Measurements from ENCODE around the gene RYR1.

DNA sequence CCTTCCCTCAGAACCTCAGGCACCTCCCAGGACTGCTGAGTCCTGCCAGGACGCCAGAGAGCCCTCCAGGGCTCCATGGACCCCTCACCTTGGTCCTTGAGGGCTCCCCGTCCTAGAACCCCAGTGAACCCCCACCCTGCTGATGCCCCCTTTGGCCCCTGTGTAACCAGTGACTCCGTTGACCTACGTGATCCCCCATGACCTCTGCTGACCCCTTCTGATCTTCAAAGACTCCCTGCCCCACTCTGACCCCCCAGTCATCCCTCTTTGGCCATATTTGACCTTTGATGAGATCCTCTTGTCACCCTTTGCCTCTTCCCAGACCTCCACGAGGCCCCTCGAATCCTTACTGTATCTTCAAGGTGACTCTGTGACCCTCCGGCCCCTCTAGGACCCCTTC is 92.9 kb downstream of the RYR1 start:
- TF ChIP-seq, protein P1, sequence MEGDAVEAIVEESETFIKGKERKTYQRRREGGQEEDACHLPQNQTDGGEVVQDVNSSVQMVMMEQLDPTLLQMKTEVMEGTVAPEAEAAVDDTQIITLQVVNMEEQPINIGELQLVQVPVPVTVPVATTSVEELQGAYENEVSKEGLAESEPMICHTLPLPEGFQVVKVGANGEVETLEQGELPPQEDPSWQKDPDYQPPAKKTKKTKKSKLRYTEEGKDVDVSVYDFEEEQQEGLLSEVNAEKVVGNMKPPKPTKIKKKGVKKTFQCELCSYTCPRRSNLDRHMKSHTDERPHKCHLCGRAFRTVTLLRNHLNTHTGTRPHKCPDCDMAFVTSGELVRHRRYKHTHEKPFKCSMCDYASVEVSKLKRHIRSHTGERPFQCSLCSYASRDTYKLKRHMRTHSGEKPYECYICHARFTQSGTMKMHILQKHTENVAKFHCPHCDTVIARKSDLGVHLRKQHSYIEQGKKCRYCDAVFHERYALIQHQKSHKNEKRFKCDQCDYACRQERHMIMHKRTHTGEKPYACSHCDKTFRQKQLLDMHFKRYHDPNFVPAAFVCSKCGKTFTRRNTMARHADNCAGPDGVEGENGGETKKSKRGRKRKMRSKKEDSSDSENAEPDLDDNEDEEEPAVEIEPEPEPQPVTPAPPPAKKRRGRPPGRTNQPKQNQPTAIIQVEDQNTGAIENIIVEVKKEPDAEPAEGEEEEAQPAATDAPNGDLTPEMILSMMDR (conservative IDR thresholded peaks at IDR 0.05; ENCODE audit: low read depth, low read length) = no peak
- TF ChIP-seq EZH2 (IDR thresholded peaks at IDR 0.05; ENCODE audit: low read length, unreplicated experiment) = no peak
- no peak for TF ChIP-seq EZH2phosphoT487 (IDR thresholded peaks at IDR 0.05; ENCODE audit: borderline replicate concordance, low read length)

Data from PC-3 (cell line).